OCI-LY1 (cell line): ENCODE data around the gene LCNL1.

ENCODE experiments used
- H2AFZ ChIP-seq: fragments of 200-600 bp; sonication (generic), shearing (Covaris generic); 2 replicates; pipeline ENCODE4 v1.6.0; 2014; ENCODE audit warnings: antibody characterized with exemption, mild to moderate bottlenecking, low read length
- H3F3A ChIP-seq: fragments of 200-600 bp; sonication (generic), shearing (Covaris generic); 2 replicates; pipeline ENCODE4 v1.6.0; 2014; ENCODE audit warnings: mild to moderate bottlenecking, antibody characterized with exemption, low read length, moderate library complexity; ENCODE audit not compliant: insufficient read depth
- H3K27ac ChIP-seq: fragments of 200-600 bp; sonication (generic); 2 replicates; pipeline ENCODE4 v1.5.1; 2014; ENCODE audit warnings: low read length, mixed run types, mild to moderate bottlenecking, low read depth; ENCODE audit not compliant: poor library complexity, severe bottlenecking
- H3K27me3 ChIP-seq: fragments of 200-600 bp; sonication (generic); 2 replicates; pipeline ENCODE4 v1.6.0; 2014; ENCODE audit warnings: antibody characterized with exemption, mild to moderate bottlenecking, low read length, moderate library complexity; ENCODE audit not compliant: insufficient read depth
- H3K36me3 ChIP-seq: fragments of 200-600 bp; sonication (generic); 2 replicates; pipeline ENCODE4 v1.6.1; 2014; ENCODE audit warnings: mild to moderate bottlenecking, antibody characterized with exemption, low read length, moderate library complexity, mixed read lengths; ENCODE audit not compliant: insufficient read depth
- H3K4me1 ChIP-seq: fragments of 200-600 bp; sonication (generic); 2 replicates; pipeline ENCODE4 v1.5.1; 2014; ENCODE audit warnings: mild to moderate bottlenecking, low read length, moderate library complexity; ENCODE audit not compliant: insufficient read depth, severe bottlenecking
- H3K4me2 ChIP-seq: fragments of 200-600 bp; sonication (generic), shearing (Covaris generic); 2 replicates; pipeline ENCODE4 v1.6.1; 2014; ENCODE audit warnings: low read length
- H3K4me3 ChIP-seq: fragments of 200-600 bp; sonication (generic); 2 replicates; pipeline ENCODE4 v1.5.1; 2014; ENCODE audit warnings: low read length, low read depth, mild to moderate bottlenecking, mixed read lengths; ENCODE audit not compliant: poor library complexity, severe bottlenecking
- H3K79me2 ChIP-seq: fragments of 200-600 bp; shearing (Covaris generic); 2 replicates; pipeline ENCODE4 v1.6.1; 2016; ENCODE audit warnings: mixed run types, low read length, mixed read lengths; ENCODE audit not compliant: insufficient read depth
- H3K9ac ChIP-seq: fragments of 200-600 bp; sonication (generic), shearing (Covaris generic); 2 replicates; pipeline ENCODE4 v1.6.1; 2014; ENCODE audit warnings: mild to moderate bottlenecking, low read length, mixed read lengths
- H3K9me2 ChIP-seq: fragments of 200-600 bp; sonication (generic), shearing (Covaris generic); 2 replicates; pipeline ENCODE4 v1.6.1; 2014; ENCODE audit warnings: low read depth, mild to moderate bottlenecking, low read length, mixed read lengths
- H3K9me3 ChIP-seq: fragments of 200-600 bp; shearing (Covaris generic); 2 replicates; pipeline ENCODE4 v1.6.1; 2014; ENCODE audit warnings: low read length, mixed read lengths
- H4K20me1 ChIP-seq: fragments of 200-600 bp; sonication (generic), shearing (Covaris generic); 2 replicates; pipeline ENCODE4 v1.6.0; 2016; ENCODE audit warnings: mild to moderate bottlenecking, low read length; ENCODE audit not compliant: insufficient read depth
- CTCF ChIP-seq: fragments of 200-600 bp; sonication (generic), shearing (Covaris generic); IDR thresholded peaks from 2 replicates; pipeline ENCODE4 v1.5.1; 2017; ENCODE audit warnings: mild to moderate bottlenecking, antibody characterized with exemption, low read length, moderate library complexity, mixed read lengths
- EZH2 ChIP-seq: fragments of 200-600 bp; sonication (generic), shearing (Covaris generic); IDR thresholded peaks from 2 replicates; pipeline ENCODE4 v1.8.0; 2017; ENCODE audit warnings: borderline replicate concordance, mixed run types, mild to moderate bottlenecking, antibody characterized with exemption, low read length, moderate library complexity, mixed read lengths

The LCNL1 gene

GRCh38 chr9:137009217-137009616, 26.4 kb downstream of the LCNL1 start:
- no peak for TF ChIP-seq EZH2
- TF ChIP-seq CTCF, result no peak
- H3F3A ChIP-seq, result no peaks in the 10 kb centered on the region
- no peaks in the 10 kb centered on the region for H3K9me2 ChIP-seq
- no peaks in the 10 kb centered on the region for H3K4me1 ChIP-seq
- no peaks in the 10 kb centered on the region for H3K9me3 ChIP-seq
- H3K27me3 ChIP-seq, result peaks cover 3% of the 10 kb centered on the region; the same call in 1 of the 2 replicates
- H2AFZ ChIP-seq, result no peak overlapping the region
- H4K20me1 ChIP-seq, result no peaks in the 10 kb centered on the region
- H3K9ac ChIP-seq, result no peak overlapping the region
- no peaks in the 10 kb centered on the region for H3K79me2 ChIP-seq
- no peak overlapping the region for H3K4me2 ChIP-seq
- no peak overlapping the region for H3K27ac ChIP-seq
- no peak overlapping the region for H3K4me3 ChIP-seq
- no peaks in the 10 kb centered on the region for H3K36me3 ChIP-seq

DNA sequence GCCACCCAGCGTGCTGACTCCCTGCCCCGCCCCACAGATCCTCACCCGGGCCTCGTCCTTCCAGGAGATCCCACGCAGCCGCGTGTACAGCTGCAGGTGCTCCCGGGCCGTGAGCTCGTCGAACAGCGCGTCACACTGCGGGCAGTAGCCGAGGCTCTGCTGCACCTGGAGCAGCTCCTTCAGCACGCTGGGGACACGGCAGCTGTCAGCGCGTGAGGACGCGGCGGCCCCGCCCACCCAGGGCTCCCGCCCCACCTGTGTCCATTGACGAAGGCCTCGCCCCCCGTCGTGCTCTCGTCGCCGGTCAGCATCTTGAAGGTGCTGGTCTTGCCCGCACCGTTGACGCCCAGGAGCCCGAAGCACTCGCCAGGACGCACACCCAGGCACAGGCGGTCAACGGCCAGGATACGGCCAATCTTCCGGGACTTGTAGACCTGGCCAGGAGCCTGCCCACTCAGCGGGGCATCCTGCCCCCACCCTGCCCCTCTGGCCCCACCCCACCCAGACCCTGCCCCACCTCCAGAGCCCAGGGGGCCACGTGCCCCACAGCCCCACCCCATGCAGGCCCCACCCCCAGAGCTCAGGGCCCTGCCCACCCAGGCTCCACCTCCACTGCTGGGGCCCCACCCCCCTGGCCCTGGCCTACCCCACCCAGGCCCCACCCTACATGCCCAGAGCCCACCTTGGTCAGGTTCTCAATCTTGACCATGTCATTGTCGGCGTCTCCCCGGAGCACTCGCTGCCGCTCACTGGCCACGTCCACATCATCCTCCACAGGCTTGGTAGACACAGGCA, 27.3 kb downstream of the LCNL1 start:
- no peaks in the 10 kb centered on the region for H3K36me3 ChIP-seq
- TF ChIP-seq CTCF (no peak), EZH2 (no peak)
- no peaks in the 10 kb centered on the region for H3K4me1 ChIP-seq
- peaks cover 3% of the 10 kb centered on the region; the same call in 1 of the 2 replicates for H3K27me3 ChIP-seq
- H3K4me2 ChIP-seq, result no peak overlapping the region
- no peak overlapping the region for H3K27ac ChIP-seq
- no peaks in the 10 kb centered on the region for H3K9me2 ChIP-seq
- no peak overlapping the region for H3K4me3 ChIP-seq
- H4K20me1 ChIP-seq, result no peaks in the 10 kb centered on the region
- H3K79me2 ChIP-seq, result no peaks in the 10 kb centered on the region
- H3F3A ChIP-seq, result no peaks in the 10 kb centered on the region
- H3K9ac ChIP-seq, result no peak overlapping the region
- H2AFZ ChIP-seq, result no peak overlapping the region
- no peaks in the 10 kb centered on the region for H3K9me3 ChIP-seq

- H3K9me3 ChIP-seq, result no peaks in the 10 kb centered on the region
- H3K4me1 ChIP-seq, result no peaks in the 10 kb centered on the region
- no peak for TF ChIP-seq EZH2
- H2AFZ ChIP-seq, result no peak overlapping the region
- H3K27me3 ChIP-seq, result peaks cover 3% of the 10 kb centered on the region; the same call in 1 of the 2 replicates
- no peak overlapping the region; the same call in 1 of the 2 replicates for H3K4me2 ChIP-seq
- no peaks in the 10 kb centered on the region for H3K9me2 ChIP-seq
- no peaks in the 10 kb centered on the region for H3K36me3 ChIP-seq
- no peaks in the 10 kb centered on the region for H3F3A ChIP-seq
- no peaks in the 10 kb centered on the region for H3K79me2 ChIP-seq
- no peak overlapping the region for H3K9ac ChIP-seq
- H3K27ac ChIP-seq, result no peak overlapping the region
- H4K20me1 ChIP-seq, result no peaks in the 10 kb centered on the region
- no peak overlapping the region for H3K4me3 ChIP-seq
These were observed 28.4 kb downstream of the LCNL1 start for GRCh38 chr9:137011156-137011555.
